AG04449 (cell line): ENCODE measurements around the gene COL6A5.

ENCODE experiments used
- CTCF ChIA-PET: fragments of 350-600 bp; formaldehyde crosslinking; extraction: SDS; loops from one replicate; lab custom pipeline; 2021; ENCODE audit warnings: antibody characterized with exemption; lab: Yijun Ruan, JAX
- POLR2A ChIA-PET: fragments of 400-600, 350-600 bp; formaldehyde crosslinking; extraction: SDS; loops from one replicate; lab custom pipeline; 2020; ENCODE audit warnings: antibody characterized with exemption, inconsistent platforms; lab: Yijun Ruan, JAX
- DNase-seq: peaks from one replicate; pipeline ENCODE4 v3.0.0-alpha.2; 2010; ENCODE audit warnings: low read depth, low spot score
- H3K4me3 ChIP-seq: 2 replicates; pipeline ENCODE4 v1.5.1; 2011; ENCODE audit warnings: low read depth, mild to moderate bottlenecking, control low read depth, low read length
- CTCF ChIP-seq: IDR thresholded peaks from one replicate; pipeline ENCODE4 v1.5.1; 2011; ENCODE audit warnings: mild to moderate bottlenecking, moderate library complexity, low read length, control low read depth, inconsistent platforms; ENCODE audit not compliant: insufficient read depth; ENCODE audit errors: missing control alignments

Gene COL6A5

DNA sequence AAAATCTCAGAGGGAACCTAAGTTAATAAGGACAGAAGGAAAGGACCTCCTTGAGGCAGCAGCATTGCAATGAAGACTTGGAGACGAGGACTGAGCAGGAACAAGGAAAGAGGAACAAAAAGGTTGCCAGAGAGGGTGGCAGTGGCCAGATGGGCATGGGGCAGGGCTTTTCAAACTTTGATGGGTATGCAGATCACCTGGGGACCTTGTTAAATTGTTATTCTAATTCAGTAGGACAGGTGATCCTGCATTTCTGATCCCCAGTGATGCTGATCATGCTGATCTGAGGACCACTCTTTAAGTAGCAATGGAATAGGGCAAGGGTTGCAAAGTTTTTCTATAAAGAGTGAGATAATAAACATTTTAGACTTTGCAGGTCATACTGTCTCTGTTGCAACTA lies 182.6 kb downstream of the COL6A5 start:
- POLR2A ChIA-PET, result interaction anchor here (0.7 kb wide), 1 partner anchor 1127 kb away, joined by 3 read pairs; no protein-coding TSS in a partner anchor
- DNase-seq, result no peak
- no peak overlapping the region for H3K4me3 ChIP-seq
- no peak for TF ChIP-seq CTCF
- CTCF ChIA-PET, result interaction anchor here (1.6 kb wide), 1 partner anchor 10 kb away, joined by 6 read pairs; no protein-coding TSS in a partner anchor

DNA sequence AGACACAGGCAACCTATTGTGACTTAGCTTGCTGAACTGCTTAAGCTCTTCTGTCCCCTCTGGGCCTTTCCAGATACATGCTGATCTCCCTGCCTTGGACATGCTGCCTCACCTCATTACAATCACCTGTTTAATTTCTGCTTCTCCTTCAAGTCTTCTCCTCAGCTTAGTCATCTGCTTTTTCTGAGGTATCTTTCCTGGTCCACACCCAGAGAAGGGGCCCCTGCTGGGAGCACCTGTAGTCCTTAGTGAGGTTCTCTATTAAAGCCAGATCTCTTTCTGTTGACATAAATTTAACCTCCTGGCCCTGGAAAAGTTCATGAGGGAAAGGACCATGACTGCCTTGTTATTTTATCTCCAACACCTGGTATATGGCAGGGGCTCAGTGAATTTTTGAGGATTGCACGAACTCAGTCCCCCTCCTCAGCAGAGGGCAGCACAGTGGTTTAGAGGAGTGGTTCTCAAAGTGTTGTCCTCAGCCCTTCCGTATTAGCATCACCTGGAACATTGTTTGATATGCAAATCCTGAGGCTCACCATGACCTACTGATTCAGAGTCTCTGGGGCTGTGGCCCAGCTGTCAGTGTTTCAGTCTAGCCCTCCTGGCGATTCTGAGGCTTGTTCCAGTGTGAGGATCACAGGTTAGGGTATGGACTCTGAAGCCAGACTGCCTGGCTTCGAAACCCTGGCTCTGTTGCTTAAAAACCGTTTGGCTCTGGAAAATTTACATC lies 184.2 kb downstream of the COL6A5 start:
- no peak for TF ChIP-seq CTCF
- ChIA-PET POLR2A (no interaction called here), CTCF (interaction anchor here (1.6 kb wide), 1 partner anchor 9 kb away, joined by 6 read pairs; no protein-coding TSS in a partner anchor)
- no peak overlapping the region for H3K4me3 ChIP-seq
- no peak for DNase-seq

GRCh38 chr3:130533247-130533646 lies 187.8 kb downstream of the COL6A5 start:
- TF ChIP-seq CTCF, result no peak
- ChIA-PET POLR2A (no interaction called here), CTCF (no interaction called here)
- H3K4me3 ChIP-seq, result no peak overlapping the region
- no peak for DNase-seq
